ENCODE results near the gene RHEX.
A peak's percentile ranks its signal among the peaks of the same experiment; 100 is the strongest.

RHEX gene

DNA sequence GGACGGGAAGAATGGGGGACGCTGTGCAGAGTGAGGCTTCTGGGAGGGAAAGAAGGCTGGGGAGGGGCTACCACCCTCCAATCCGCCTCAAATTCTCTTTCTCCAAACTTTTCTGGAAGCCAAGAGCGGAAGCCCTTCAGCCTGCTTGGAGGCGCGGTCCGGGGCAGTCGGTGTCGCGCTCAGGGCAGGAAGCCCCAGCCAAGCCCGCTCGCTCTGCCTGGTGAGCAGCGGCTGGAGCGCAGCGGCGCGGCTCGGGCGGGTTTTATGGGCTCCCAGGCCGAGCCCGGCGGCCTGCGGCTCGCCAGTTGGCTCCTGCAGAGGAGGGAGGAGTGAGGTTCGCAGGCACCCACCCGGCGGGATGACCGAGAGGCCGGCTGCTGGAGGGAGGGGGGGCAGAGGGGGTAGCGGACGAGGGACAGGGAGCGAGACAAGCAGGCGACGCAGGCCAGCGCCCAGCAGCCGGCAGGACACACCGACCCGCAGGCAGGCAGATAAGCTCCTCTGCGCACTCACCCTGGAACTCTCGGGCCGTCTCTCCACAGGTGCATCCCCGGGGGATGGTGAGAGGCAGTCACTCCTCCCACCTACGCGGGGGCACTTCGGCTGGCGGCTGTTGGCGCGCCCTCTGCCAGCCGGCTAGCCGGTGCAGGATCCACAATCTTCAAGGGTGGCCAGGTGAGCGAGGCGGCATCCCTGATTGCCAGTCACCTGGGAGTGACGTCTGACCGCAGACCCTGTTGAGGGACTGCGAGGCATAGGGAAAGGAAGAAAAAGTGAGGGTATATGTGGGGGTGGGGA lies 64.4 kb downstream of the RHEX start, which contains the start of gene AVPR1B:
Gene AVPR1B (minus strand): TSS at position 238 of the 798 bp plus-strand sequence. CDS start 498 bp downstream, outside the sequence.
- peak; percentile 76 for DNase-seq (ENCODE audit: low spot score)

DNA sequence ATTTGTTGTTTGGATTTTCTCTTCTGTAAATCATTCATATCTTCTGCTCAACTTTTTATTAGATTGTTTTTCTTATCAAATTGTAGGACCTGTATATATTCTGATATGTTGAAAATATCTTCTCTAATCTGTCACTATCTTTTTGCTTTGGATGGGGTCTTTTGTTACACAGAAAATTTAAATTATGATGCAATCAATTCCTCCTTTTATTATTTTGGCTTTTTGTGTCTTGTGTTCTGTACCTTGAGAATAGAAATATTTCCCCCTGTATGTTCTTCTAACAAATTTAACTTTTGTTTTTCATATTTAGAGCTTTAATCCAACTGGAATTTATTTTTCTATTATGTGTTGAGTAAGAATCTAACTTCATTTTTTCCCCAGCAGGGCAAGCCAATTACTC lies 67.4 kb downstream of the RHEX start:
- no peak for DNase-seq (ENCODE audit: low spot score)

DNA sequence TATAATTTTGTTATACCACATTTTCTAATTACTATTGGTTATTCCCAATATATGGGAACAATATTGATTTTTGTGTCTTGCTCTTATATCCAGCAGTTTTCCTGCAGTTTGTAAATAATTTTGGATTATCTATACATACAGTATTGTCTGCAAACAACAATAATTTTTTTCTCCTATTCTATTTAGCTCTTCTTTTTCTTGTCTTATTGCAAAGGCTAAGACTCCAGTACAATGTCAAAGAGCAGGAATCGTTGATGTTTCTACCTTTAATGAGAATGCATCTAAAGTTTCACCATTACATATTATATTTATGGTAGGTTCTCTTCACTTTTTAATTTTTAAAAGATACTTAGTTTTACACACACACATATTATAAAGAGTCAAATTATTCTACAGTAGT lies 68.3 kb downstream of the RHEX start:
- no peak for DNase-seq (ENCODE audit: low spot score)

DNA sequence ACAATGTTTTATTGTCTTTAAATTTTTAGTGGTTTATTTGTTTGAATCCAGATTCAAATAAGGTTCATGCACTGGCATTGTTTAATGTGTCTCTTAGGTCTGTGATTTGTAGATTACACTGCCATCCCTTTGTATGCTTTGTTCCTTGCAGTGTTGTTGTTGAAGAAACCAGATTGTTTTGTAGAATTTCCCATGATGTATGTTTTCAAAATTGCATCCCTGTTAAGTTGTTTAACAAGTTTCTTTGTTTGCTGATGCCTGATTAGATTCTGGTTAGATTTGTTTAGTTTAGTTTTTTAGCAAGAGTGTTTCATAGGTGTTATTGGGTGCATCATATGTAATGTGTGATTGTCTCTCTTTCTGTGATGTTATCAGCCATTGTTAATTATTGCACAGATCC lies 69.7 kb downstream of the RHEX start:
- DNase-seq (ENCODE audit: low spot score), result no peak

DNA sequence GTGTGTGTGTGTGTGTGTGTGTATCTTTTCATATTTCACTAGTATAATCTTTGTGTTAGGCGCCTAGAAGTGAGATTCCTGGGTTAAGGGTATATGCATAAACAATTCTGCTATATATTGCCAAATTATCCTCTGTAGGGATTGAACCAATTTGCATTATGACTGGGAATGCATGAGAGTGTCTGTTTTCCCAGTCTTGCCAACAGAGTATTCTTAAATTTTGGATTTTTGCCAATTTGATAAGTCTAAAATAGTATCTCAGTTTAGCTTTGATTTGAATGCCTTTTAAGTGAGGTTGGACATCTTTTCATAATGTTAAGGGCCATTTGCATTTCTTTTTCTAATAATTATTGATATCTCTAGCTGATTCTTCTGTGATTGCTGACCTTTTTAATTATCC lies 72.4 kb downstream of the RHEX start:
- no peak for DNase-seq (ENCODE audit: low spot score)

DNA sequence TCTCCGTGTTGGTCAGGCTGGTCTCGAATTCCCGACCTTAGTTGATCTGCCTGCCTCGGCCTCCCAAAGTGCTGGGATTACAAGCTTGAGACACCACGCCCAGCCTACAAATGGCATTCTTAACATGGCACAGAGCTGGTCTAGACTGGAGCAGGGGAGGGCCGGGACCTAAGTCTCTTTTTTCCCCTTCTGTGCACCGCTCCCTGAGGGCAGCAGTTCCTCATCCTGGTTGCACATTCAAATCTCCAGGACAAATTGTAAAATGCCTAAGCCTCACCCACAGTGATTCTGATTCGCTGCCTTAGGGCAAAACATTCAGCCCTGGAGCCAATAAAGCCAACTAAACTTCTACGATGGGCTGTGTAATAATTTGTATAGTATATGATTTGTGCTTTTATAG lies 74.4 kb downstream of the RHEX start:
- DNase-seq (ENCODE audit: low spot score), result no peak

DNA sequence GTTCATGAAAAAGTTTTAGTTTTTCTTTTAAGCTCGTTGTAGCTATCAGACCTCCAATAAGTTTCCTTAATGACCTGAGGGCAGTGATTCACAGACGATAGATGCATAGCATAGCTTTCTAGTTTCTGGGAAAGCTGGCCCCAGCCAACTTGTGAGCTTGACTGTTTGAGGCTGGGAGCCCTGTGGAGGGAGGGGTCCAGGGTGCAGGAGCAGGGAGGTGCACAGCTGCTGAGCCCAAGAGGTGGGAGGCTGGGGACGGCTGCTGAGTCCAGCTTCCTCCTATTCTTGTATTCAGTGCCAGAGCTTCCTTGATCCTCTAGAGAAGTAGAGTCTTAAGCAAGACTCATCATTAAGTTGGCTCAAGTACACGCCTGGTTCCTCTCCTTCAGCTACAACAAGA lies 75.2 kb downstream of the RHEX start:
- no peak for DNase-seq (ENCODE audit: low spot score)

DNA sequence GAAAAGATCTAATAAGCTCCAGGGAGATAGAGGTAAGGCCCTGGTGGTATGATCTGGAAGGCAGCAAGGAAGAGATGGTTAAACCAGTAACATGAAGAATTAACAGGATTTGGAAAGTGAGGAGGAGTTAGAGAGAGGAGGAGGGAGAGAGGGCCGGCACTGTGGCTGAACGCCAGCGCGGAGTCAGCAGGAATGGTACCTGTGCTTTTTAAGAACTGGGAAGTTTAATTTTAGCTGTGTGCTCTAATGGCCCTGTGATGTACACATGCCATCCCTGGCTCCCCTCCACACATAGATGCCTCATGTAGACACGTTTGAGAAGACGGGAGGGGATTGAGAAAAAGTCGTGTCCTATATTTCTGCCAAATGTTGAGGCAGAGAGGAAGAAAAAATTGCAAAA lies 78.1 kb downstream of the RHEX start:
- no peak for DNase-seq (ENCODE audit: low spot score)

DNA sequence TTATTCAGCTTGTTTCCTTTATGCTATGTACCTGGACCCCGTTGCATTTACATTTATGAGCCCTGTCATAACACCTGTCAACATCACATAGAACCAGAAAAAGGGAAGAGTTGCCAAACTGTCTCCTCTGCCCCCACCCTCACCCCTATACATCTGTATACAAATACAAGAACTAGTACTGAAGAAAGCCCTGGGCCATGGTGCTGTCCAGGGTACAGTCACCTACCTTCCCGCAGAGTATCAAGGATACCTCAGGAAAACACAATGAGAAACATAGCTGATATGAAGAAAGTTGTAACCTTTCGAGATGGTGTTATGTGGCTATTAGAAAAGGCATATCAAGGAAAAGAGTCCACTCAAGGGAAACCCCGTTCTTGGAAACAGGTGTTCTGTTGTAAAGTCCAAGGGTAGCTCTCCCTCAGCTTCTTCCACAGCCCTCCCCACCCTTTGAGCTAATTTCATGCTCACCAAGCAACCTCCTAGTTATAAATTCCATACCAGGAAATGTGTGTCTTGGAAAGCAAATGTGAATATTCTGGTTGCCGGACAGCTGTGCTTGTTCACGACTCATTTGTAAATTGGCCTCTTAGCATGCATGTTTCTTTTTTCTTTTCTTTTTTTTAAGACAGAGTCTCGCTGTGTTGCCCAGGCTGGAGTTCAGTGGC lies 80.9 kb downstream of the RHEX start:
- DNase-seq (ENCODE audit: low spot score), result no peak

DNA sequence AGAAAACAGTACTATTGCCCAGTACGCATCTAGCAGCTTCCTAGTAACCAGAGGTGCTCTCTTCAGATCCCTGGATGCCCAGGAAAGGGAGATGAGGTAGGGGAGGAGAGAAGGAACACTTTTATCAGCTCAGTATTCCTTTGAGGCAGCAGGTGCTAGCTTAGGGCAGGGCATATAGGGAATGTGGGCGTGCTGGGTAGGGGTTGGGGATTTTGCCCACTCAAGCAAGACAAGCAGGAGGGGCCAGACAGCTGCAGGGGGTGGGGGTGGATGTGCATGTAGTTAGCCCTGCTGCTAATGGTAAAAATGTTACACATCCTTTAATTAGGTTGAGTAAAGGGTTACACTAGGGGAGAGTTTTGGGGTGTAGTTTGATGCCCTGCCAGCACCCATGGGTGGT lies 82.3 kb downstream of the RHEX start:
- no peak for DNase-seq (ENCODE audit: low spot score)

DNA sequence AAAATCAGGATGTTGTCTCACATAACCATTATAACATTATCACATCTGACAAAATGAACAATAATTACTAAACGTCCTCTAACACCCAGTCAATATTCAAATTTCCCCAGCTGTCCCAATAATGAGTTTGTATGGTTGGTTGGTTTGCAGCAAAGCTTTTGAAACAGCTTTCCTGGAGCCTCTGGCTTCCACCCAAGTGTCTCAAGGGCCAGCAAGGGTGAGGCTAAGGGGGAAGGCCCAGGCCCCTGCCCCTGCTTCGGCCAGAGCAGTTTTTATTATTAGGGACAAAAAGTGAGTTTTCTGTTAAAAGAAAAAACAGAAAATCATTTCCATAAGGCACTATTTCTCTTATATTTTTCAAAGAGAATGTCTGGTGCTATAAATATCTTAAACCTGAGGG lies 83.3 kb downstream of the RHEX start:
- no peak for DNase-seq (ENCODE audit: low spot score)

DNA sequence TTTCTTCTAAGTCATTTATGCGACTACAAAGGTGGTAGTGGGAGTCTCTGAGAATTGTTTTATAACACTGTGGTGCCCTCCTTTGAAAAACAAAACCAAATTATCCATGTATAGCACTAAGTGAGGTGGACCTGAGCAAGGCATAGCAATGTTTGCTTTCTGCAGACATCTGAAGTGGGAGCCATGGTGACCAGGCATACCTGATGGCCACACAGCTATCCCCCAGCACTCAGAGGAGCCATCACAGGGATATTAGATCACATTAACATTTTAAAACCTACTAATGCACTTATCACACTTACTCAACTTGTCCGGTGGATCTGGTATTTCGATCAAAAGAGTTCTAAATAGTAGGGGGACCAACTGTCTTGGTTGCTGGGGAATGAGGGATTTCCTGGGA lies 89.0 kb downstream of the RHEX start:
- no peak for DNase-seq (ENCODE audit: low spot score)

DNA sequence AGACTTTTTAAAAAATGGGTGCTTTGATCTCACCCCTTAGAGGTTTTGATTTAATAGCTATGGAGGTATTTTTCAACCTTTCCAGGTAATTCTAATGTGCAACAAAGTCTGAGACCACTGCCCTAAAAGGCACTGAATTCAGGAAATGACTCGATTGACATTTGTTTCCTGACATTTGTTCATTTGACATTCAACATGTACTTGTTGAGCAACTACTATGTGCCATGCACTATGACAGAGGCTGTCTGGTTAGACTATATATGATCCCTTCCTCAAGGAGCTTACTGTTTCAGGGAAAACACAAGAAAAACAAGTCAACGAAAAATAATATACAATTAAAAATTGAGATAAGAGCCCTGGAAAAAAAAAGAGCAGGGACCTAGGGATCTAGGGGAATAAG lies 89.8 kb downstream of the RHEX start:
- no peak for DNase-seq (ENCODE audit: low spot score)

DNA sequence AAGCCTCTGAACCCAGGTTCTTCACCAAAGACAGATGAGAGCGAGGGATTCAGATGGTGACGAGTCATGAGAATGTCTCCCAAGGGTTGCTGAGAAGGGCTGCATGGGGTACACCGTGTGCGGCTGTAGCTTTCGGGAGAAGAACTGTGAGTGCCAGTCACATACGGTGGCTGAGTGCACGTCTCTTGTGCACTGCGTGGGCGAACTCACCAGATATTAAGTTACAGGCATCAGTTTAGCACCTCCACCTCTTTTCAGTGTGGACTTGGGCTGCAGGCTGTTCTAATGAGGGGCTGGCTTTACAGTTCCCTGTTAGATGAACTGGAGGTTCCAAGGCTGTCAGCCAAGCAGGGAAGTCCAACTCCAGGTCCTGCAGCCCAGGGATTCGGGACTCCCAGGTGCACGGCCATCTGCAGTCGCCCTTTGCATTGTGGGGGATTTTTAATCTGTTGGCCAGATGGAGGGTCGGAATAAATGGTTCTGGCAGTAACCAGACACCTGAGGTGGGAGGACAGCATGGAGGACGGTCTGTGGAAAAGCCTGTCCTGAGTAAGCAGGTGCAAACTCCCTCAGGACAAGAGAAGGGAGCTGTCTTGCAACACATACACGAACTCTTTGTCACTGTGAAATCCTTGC lies 90.7 kb downstream of the RHEX start:
- no peak for DNase-seq (ENCODE audit: low spot score)

DNA sequence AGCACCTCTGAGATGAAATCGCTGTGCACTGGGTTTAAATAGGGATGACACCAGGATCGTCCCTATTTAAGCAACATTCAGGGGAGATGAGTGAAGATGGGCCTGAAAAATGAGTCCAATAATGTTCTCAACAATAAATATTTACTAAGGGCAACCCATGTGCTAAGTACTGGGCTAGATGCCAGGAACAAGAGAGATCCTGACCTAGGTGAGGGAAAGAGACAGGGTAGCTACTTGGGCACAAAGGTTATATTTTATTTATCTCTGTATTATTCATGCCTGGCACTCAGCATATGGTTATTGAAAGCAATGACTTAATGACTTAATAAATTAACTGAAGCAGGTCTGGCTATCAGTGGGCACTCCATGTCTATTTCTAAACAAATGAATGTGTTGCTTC lies 91.6 kb downstream of the RHEX start:
- DNase-seq (ENCODE audit: low spot score), result no peak

DNA sequence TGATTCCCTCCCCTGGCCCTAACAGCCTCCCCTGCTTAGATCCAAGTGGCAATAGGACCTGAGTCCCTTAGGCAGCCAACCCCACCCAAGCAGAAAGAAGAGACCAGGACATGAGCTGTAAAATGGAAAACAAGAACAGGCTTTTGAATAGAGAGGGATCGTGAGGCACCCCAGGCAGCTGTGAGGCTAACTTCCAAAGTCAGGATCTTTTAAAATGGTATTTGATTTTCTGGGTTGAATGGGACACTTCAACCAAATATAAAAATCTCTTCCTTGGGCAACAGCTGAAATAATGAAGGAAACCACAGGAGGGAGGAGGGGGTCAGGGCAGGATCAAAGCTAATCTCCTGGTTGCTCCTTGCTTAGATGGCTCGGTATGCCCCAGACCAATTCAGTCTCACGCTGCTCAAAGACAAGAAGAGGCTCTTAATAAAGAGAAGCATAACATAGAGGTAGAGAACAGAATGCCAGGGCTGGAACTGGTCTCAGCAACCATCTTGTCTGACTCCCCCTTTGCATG lies 92.9 kb downstream of the RHEX start:
- no peak for DNase-seq (ENCODE audit: low spot score)

Measured in ecto neural progenitor cell (in vitro differentiated cells).